HepG2 (cell line): ENCODE data around the gene GRIK3. TPM values are rescaled to one million over a fixed set of nuclear protein-coding genes. Genes with fewer than 3 reads are reported as not detected.

ENCODE experiments used
- ATAC-seq: fragments of 200-7000 bp; cut with Tn5 transposase; 3 replicates; pipeline ENCODE4 v1.9.1; 2020; ENCODE audit warnings: mild to moderate bottlenecking, moderate library complexity
- BruUV-seq: library from RNA; stranded (reverse); fragments of 400-500 nt; replicated peaks from 2 replicates; lab custom pipeline; 2021; lab: Mats Ljungman, UMichigan
- CTCF ChIA-PET: fragments of 300-600 bp; formaldehyde crosslinking; extraction: SDS; loops from one replicate; lab custom pipeline; 2021; ENCODE audit warnings: low total read pairs, inconsistent platforms, low intra/inter-chr PET ratio; lab: Yijun Ruan, JAX
- POLR2A ChIA-PET: fragments of 350-600 bp; sonication (Branson Sonifier 250); formaldehyde crosslinking; loops from one replicate; lab custom pipeline; 2020; ENCODE audit warnings: antibody characterized with exemption, inconsistent platforms; lab: Yijun Ruan, JAX
- DNase-seq: peaks from one replicate; pipeline ENCODE4 v3.0.0-alpha.2; 2015; ENCODE audit warnings: low spot score
- FAIRE-seq: peaks from 3 replicates; lab custom pipeline; 2011; peaks lifted over from hg19 to GRCh38; lab: Jason Lieb, UNC
- H2AFZ ChIP-seq: one replicate; pipeline ENCODE4 v1.6.1; 2011; ENCODE audit warnings: low read length, inconsistent platforms
- H3K27ac ChIP-seq: fragments of 300-600 bp; 3 replicates; pipeline ENCODE4 v1.8.0; 2011; ENCODE audit warnings: mixed run types, mild to moderate bottlenecking, mixed read lengths, low read length, inconsistent platforms; ENCODE audit not compliant: insufficient read depth; ENCODE audit errors: extremely low read length
- H3K27me3 ChIP-seq, 2 experiments: fragments of 200-600 bp in 1 of 2; 2 replicates in 1 of 2; 3 replicates in 1 of 2; pipeline versions ENCODE4 v1.6.0 to v1.8.0; 2011; ENCODE audit warnings: low read length in 2 of 2, mild to moderate bottlenecking in 2 of 2, moderate library complexity in 2 of 2, inconsistent platforms in 1 of 2; ENCODE audit not compliant: insufficient read depth in 2 of 2, control insufficient read depth in 1 of 2
- H3K36me3 ChIP-seq, 2 experiments: fragments of 200-600 bp in 1 of 2; replicated peaks in 1 of 2; 2 replicates in 1 of 2; 3 replicates in 1 of 2; pipeline versions ENCODE4 v1.5.1 to v1.8.0; 2011; ENCODE audit warnings: low read length in 2 of 2, inconsistent platforms in 1 of 2; ENCODE audit not compliant: insufficient read depth in 2 of 2, control insufficient read depth in 1 of 2
- H3K4me1 ChIP-seq: 2 replicates; pipeline ENCODE4 v1.5.1; 2012; ENCODE audit warnings: low read length, inconsistent platforms; ENCODE audit not compliant: insufficient read depth
- H3K4me2 ChIP-seq: 2 replicates; pipeline ENCODE4 v1.6.0; 2011; ENCODE audit warnings: low read depth, low read length, inconsistent platforms
- H3K4me3 ChIP-seq, 3 experiments: fragments of 200-600 bp in 1 of 3; sonication (generic), shearing (Covaris generic) in 1 of 3; replicated peaks in 1 of 3; 2 replicates each; pipeline ENCODE4 v1.5.1; 2011 to 2016; ENCODE audit warnings: low read length in 3 of 3, inconsistent platforms in 2 of 3, low read depth in 2 of 3, mild to moderate bottlenecking in 2 of 3, control low read depth in 1 of 3, mixed read lengths in 1 of 3; ENCODE audit not compliant: insufficient read depth in 1 of 3
- H3K79me2 ChIP-seq: one replicate; pipeline ENCODE4 v1.6.1; 2011; ENCODE audit warnings: low read length, inconsistent platforms; ENCODE audit not compliant: insufficient read depth
- H3K9ac ChIP-seq: 2 replicates; pipeline ENCODE4 v1.6.0; 2011; ENCODE audit warnings: mild to moderate bottlenecking, low read depth, low read length, inconsistent platforms; ENCODE audit not compliant: insufficient read depth
- H3K9me3 ChIP-seq: 2 replicates; pipeline ENCODE4 v1.5.1; 2012; ENCODE audit warnings: mild to moderate bottlenecking, low read length
- H4K20me1 ChIP-seq: 2 replicates; pipeline ENCODE4 v1.6.0; 2011; ENCODE audit warnings: inconsistent platforms, mild to moderate bottlenecking, low read length, moderate library complexity; ENCODE audit not compliant: insufficient read depth
- DR1 ChIP-seq: sonication (generic); formaldehyde crosslinking; IDR thresholded peaks from 2 replicates; pipeline ENCODE4 v1.8.0; 2021; ENCODE audit warnings: mild to moderate bottlenecking, missing genetic modification reagents, inconsistent platforms
- MTA3 ChIP-seq: sonication (generic); formaldehyde crosslinking; IDR thresholded peaks from 2 replicates; pipeline ENCODE4 v1.4.0; 2020; ENCODE audit warnings: missing genetic modification reagents
- RXRB ChIP-seq: IDR thresholded peaks from 2 replicates; pipeline ENCODE4 v1.6.1; 2016; ENCODE audit warnings: borderline replicate concordance, missing genetic modification reagents, missing compliant biosample characterization
- THAP9 ChIP-seq: sonication (generic); formaldehyde crosslinking; IDR thresholded peaks from 2 replicates; pipeline ENCODE4; 2020; ENCODE audit warnings: missing genetic modification reagents, mild to moderate bottlenecking, borderline replicate concordance
- ZFP36 ChIP-seq: fragments of 150-350 bp; IDR thresholded peaks from 2 replicates; pipeline ENCODE4 v1.6.1; 2018; ENCODE audit warnings: borderline replicate concordance, low read length, low read depth; ENCODE audit not compliant: partially characterized antibody
- ZNF768 ChIP-seq: sonication (generic); formaldehyde crosslinking; IDR thresholded peaks from 2 replicates; pipeline ENCODE4 v1.4.0; 2020; ENCODE audit warnings: missing genetic modification reagents
- ZNF891 ChIP-seq: sonication (generic); formaldehyde crosslinking; IDR thresholded peaks from 2 replicates; pipeline ENCODE4 v1.5.0; 2020; ENCODE audit warnings: mild to moderate bottlenecking, missing genetic modification reagents
- WGBS: methylation state at CpG from one replicate; pipeline ENCODE4 v1.1.6; 2017; ENCODE audit warnings: low lambda C conversion rate; 5-methylcytosine and 5-hydroxymethylcytosine counted together
- in situ Hi-C: cut with HindIII; loops from 2 replicates; pipeline ENCODE4 v1.10.0; 2017; ENCODE audit warnings: low pct_unique_long_range_greater_than_20kb; ENCODE audit not compliant: extremely low pct_ligation_motif_present
- intact Hi-C: fragments of 100-400 bp; cut with micrococcal nuclease; formaldehyde crosslinking; loops from one replicate; pipeline ENCODE4 v1.10.0; 2022; ENCODE audit not compliant: unreplicated experiment
- polyA plus RNA-seq, 8 experiments: library from polyadenylated mRNA; depleted of rRNA in 3 of 8; stranded (reverse) in 7 of 8; unstranded in 1 of 8; fragments of >200 nt; fragmentation: Illumina TruSeq in 4 of 8; extraction: Trizol in 4 of 8; gene quantifications; 2 replicates each; pipeline versions ENCODE4 v1.2.1 to v1.2.3, GENCODE V29; 2011 to 2016; ENCODE audit warnings: low read depth in 4 of 8, missing spikeins in 1 of 8, mixed read lengths in 1 of 8; ENCODE audit not compliant: insufficient read depth in 1 of 8
- total RNA-seq, 5 experiments: library from RNA; depleted of rRNA; stranded (reverse); fragments of >200 nt; fragmentation: Illumina TruSeq; extraction: Trizol; gene quantifications; 2 replicates each; pipeline ENCODE4 v1.2.3, GENCODE V29; 2016; ENCODE audit warnings: low read depth in 1 of 5

The GRIK3 gene
- total and polyA plus RNA-seq, 2 of the 13 experiments (the other 11 are each of a cell fraction or from before 2014, with no cell fraction given), result not detected

- no peaks in the 10 kb centered on the region for H3K9me3 ChIP-seq
- intact Hi-C loops, result no loop called here
- H3K36me3 ChIP-seq, result no peaks in the 10 kb centered on the region
- no peak for DNase-seq
- H3K79me2 ChIP-seq, result no peaks in the 10 kb centered on the region
- no peak overlapping the region for H3K4me2 ChIP-seq
- FAIRE-seq, result no peak
- no peak for ATAC-seq
- CTCF ChIA-PET, result no interaction called here
- BruUV-seq, result no TSS peak
- H3K27me3 ChIP-seq, result peaks cover 0 to 1% of the 10 kb centered on the region in 2 experiments; a peak in 3 of 5 replicates
- H2AFZ ChIP-seq, result no peak overlapping the region
- TF ChIP-seq ZNF768 (CRISPR knock-in tag), result no peak
- TF ChIP-seq MTA3 (CRISPR knock-in tag), result no peak
- TF ChIP-seq ZFP36, result no peak
- TF ChIP-seq ZNF891 (CRISPR knock-in tag), result no peak
- no peak for TF ChIP-seq RXRB (CRISPR knock-in tag)
- no peak for TF ChIP-seq THAP9 (CRISPR knock-in tag)
- TF ChIP-seq DR1 (CRISPR knock-in tag), result no peak
- in situ Hi-C loops, result no loop called here
- WGBS, result 0% methylated on average over 3 of the region's 7 CpGs
- H3K27ac ChIP-seq, result no peak overlapping the region
- no peak overlapping the region for H3K9ac ChIP-seq
- POLR2A ChIA-PET, result no interaction called here
- no peak overlapping the region for H3K4me3 ChIP-seq
- H3K4me1 ChIP-seq, result no peaks in the 10 kb centered on the region
- no peaks in the 10 kb centered on the region for H4K20me1 ChIP-seq
Measured at GRCh38 chr1:37051346-37051745, 17.0 kb upstream of the GRIK3 start.
